HepG2 (cell line): Measurements from ENCODE around the gene CYP4F22. TPM values are rescaled to one million over a fixed set of nuclear protein-coding genes. Genes with fewer than 3 reads are reported as not detected.

Source experiments
- ATAC-seq: fragments of 200-7000 bp; cut with Tn5 transposase; 3 replicates; pipeline ENCODE4 v1.9.1; 2020; ENCODE audit warnings: mild to moderate bottlenecking, moderate library complexity
- BruUV-seq: library from RNA; stranded (reverse); fragments of 400-500 nt; replicated peaks from 2 replicates; lab custom pipeline; 2021; lab: Mats Ljungman, UMichigan
- CTCF ChIA-PET: fragments of 300-600 bp; formaldehyde crosslinking; extraction: SDS; loops from one replicate; lab custom pipeline; 2021; ENCODE audit warnings: low total read pairs, inconsistent platforms, low intra/inter-chr PET ratio; lab: Yijun Ruan, JAX
- POLR2A ChIA-PET: fragments of 350-600 bp; sonication (Branson Sonifier 250); formaldehyde crosslinking; loops from one replicate; lab custom pipeline; 2020; ENCODE audit warnings: antibody characterized with exemption, inconsistent platforms; lab: Yijun Ruan, JAX
- DNase-seq: peaks from one replicate; pipeline ENCODE4 v3.0.0-alpha.2; 2015; ENCODE audit warnings: low spot score
- FAIRE-seq: peaks from 3 replicates; lab custom pipeline; 2011; peaks lifted over from hg19 to GRCh38; lab: Jason Lieb, UNC
- H2AFZ ChIP-seq: one replicate; pipeline ENCODE4 v1.6.1; 2011; ENCODE audit warnings: low read length, inconsistent platforms
- H3K27ac ChIP-seq: fragments of 300-600 bp; 3 replicates; pipeline ENCODE4 v1.8.0; 2011; ENCODE audit warnings: mixed run types, mild to moderate bottlenecking, mixed read lengths, low read length, inconsistent platforms; ENCODE audit not compliant: insufficient read depth; ENCODE audit errors: extremely low read length
- H3K27me3 ChIP-seq, 2 experiments: fragments of 200-600 bp in 1 of 2; 2 replicates in 1 of 2; 3 replicates in 1 of 2; pipeline versions ENCODE4 v1.6.0 to v1.8.0; 2011; ENCODE audit warnings: low read length in 2 of 2, mild to moderate bottlenecking in 2 of 2, moderate library complexity in 2 of 2, inconsistent platforms in 1 of 2; ENCODE audit not compliant: insufficient read depth in 2 of 2, control insufficient read depth in 1 of 2
- H3K36me3 ChIP-seq, 2 experiments: fragments of 200-600 bp in 1 of 2; replicated peaks in 1 of 2; 2 replicates in 1 of 2; 3 replicates in 1 of 2; pipeline versions ENCODE4 v1.5.1 to v1.8.0; 2011; ENCODE audit warnings: low read length in 2 of 2, inconsistent platforms in 1 of 2; ENCODE audit not compliant: insufficient read depth in 2 of 2, control insufficient read depth in 1 of 2
- H3K4me1 ChIP-seq: 2 replicates; pipeline ENCODE4 v1.5.1; 2012; ENCODE audit warnings: low read length, inconsistent platforms; ENCODE audit not compliant: insufficient read depth
- H3K4me2 ChIP-seq: 2 replicates; pipeline ENCODE4 v1.6.0; 2011; ENCODE audit warnings: low read depth, low read length, inconsistent platforms
- H3K4me3 ChIP-seq, 3 experiments: fragments of 200-600 bp in 1 of 3; sonication (generic), shearing (Covaris generic) in 1 of 3; replicated peaks in 1 of 3; 2 replicates each; pipeline ENCODE4 v1.5.1; 2011 to 2016; ENCODE audit warnings: low read length in 3 of 3, inconsistent platforms in 2 of 3, low read depth in 2 of 3, mild to moderate bottlenecking in 2 of 3, control low read depth in 1 of 3, mixed read lengths in 1 of 3; ENCODE audit not compliant: insufficient read depth in 1 of 3
- H3K79me2 ChIP-seq: one replicate; pipeline ENCODE4 v1.6.1; 2011; ENCODE audit warnings: low read length, inconsistent platforms; ENCODE audit not compliant: insufficient read depth
- H3K9ac ChIP-seq: 2 replicates; pipeline ENCODE4 v1.6.0; 2011; ENCODE audit warnings: mild to moderate bottlenecking, low read depth, low read length, inconsistent platforms; ENCODE audit not compliant: insufficient read depth
- H3K9me3 ChIP-seq: 2 replicates; pipeline ENCODE4 v1.5.1; 2012; ENCODE audit warnings: mild to moderate bottlenecking, low read length
- H4K20me1 ChIP-seq: 2 replicates; pipeline ENCODE4 v1.6.0; 2011; ENCODE audit warnings: inconsistent platforms, mild to moderate bottlenecking, low read length, moderate library complexity; ENCODE audit not compliant: insufficient read depth
- POLR2G ChIP-seq: fragments of 200-400 bp; formaldehyde crosslinking; IDR thresholded peaks from 2 replicates; pipeline ENCODE4 v1.6.1; 2018; ENCODE audit warnings: mild to moderate bottlenecking, low read depth, low read length, moderate library complexity
- ZNF335 ChIP-seq: sonication (generic); formaldehyde crosslinking; IDR thresholded peaks from 2 replicates; pipeline ENCODE4 v1.4.0; 2020; ENCODE audit warnings: missing genetic modification reagents
- WGBS: methylation state at CpG from one replicate; pipeline ENCODE4 v1.1.6; 2017; ENCODE audit warnings: low lambda C conversion rate; 5-methylcytosine and 5-hydroxymethylcytosine counted together
- in situ Hi-C: cut with HindIII; loops from 2 replicates; pipeline ENCODE4 v1.10.0; 2017; ENCODE audit warnings: low pct_unique_long_range_greater_than_20kb; ENCODE audit not compliant: extremely low pct_ligation_motif_present
- intact Hi-C: fragments of 100-400 bp; cut with micrococcal nuclease; formaldehyde crosslinking; loops from one replicate; pipeline ENCODE4 v1.10.0; 2022; ENCODE audit not compliant: unreplicated experiment
- polyA plus RNA-seq, 8 experiments: library from polyadenylated mRNA; depleted of rRNA in 3 of 8; stranded (reverse) in 7 of 8; unstranded in 1 of 8; fragments of >200 nt; fragmentation: Illumina TruSeq in 4 of 8; extraction: Trizol in 4 of 8; gene quantifications; 2 replicates each; pipeline versions ENCODE4 v1.2.1 to v1.2.3, GENCODE V29; 2011 to 2016; ENCODE audit warnings: low read depth in 4 of 8, missing spikeins in 1 of 8, mixed read lengths in 1 of 8; ENCODE audit not compliant: insufficient read depth in 1 of 8
- total RNA-seq, 5 experiments: library from RNA; depleted of rRNA; stranded (reverse); fragments of >200 nt; fragmentation: Illumina TruSeq; extraction: Trizol; gene quantifications; 2 replicates each; pipeline ENCODE4 v1.2.3, GENCODE V29; 2016; ENCODE audit warnings: low read depth in 1 of 5
- TF ChIP-seq, protein P1 (sequence below): sonication (generic); formaldehyde crosslinking; IDR thresholded peaks from 2 replicates; pipeline ENCODE4 v1.8.1; 2023; ENCODE audit warnings: mild to moderate bottlenecking, missing genetic modification reagents
- TF ChIP-seq, protein P2 (sequence below): sonication (generic); formaldehyde crosslinking; IDR thresholded peaks from 2 replicates; pipeline ENCODE4 v1.5.0; 2020; ENCODE audit warnings: missing genetic modification reagents
- TF ChIP-seq, protein P3 (sequence below): sonication (generic); formaldehyde crosslinking; IDR thresholded peaks from 2 replicates; pipeline ENCODE4 v1.4.0; 2020; ENCODE audit warnings: missing genetic modification reagents

CYP4F22 gene
- total and polyA plus RNA-seq, 2 of the 13 experiments (the other 11 are each of a cell fraction or from before 2014, with no cell fraction given) = 0.05 TPM; not detected in 1

DNA sequence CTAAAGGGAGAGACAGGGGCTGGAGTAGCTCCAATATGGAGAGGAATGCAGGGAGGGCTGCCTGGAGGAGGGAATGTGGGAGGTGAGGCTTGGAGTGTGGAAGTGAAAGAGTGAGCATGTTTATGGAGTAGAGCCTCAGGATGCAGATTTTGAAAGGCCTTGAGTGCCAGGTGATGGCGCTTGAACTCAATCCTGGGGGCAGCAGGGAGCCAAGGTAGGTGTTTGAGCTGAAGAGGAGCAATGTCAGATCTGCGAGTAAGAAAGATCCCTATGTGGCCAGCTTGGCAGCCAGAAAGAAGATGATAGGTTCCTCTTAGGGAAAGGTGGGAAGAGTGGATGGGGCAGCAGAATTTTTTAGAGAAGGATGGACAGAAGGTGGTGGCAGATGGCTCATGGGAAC is 40.3 kb downstream of the CYP4F22 start:
- no peak overlapping the region for H3K27ac ChIP-seq
- in situ Hi-C loops = no loop called here

More for the DNA sequence above, 40.3 kb downstream of the CYP4F22 start:
- Histone ChIP-seq H4K20me1 (no peaks in the 10 kb centered on the region), H3K36me3 (no peaks in the 10 kb centered on the region), H2AFZ (no peak overlapping the region), H3K4me1 (peaks cover 21% of the 10 kb centered on the region), H3K79me2 (no peaks in the 10 kb centered on the region), H3K4me3 (no peak overlapping the region)
- POLR2A ChIA-PET = no interaction called here
- no peak for ATAC-seq
- TF ChIP-seq ZNF335 (CRISPR knock-in tag) (no peak), POLR2G (no peak)
- TF ChIP-seq, protein P1, sequence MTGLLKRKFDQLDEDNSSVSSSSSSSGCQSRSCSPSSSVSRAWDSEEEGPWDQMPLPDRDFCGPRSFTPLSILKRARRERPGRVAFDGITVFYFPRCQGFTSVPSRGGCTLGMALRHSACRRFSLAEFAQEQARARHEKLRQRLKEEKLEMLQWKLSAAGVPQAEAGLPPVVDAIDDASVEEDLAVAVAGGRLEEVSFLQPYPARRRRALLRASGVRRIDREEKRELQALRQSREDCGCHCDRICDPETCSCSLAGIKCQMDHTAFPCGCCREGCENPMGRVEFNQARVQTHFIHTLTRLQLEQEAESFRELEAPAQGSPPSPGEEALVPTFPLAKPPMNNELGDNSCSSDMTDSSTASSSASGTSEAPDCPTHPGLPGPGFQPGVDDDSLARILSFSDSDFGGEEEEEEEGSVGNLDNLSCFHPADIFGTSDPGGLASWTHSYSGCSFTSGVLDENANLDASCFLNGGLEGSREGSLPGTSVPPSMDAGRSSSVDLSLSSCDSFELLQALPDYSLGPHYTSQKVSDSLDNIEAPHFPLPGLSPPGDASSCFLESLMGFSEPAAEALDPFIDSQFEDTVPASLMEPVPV (CRISPR knock-in tag) = no peak
- TF ChIP-seq, protein P2, sequence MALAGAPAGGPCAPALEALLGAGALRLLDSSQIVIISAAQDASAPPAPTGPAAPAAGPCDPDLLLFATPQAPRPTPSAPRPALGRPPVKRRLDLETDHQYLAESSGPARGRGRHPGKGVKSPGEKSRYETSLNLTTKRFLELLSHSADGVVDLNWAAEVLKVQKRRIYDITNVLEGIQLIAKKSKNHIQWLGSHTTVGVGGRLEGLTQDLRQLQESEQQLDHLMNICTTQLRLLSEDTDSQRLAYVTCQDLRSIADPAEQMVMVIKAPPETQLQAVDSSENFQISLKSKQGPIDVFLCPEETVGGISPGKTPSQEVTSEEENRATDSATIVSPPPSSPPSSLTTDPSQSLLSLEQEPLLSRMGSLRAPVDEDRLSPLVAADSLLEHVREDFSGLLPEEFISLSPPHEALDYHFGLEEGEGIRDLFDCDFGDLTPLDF = no peak
- TF ChIP-seq, protein P3, sequence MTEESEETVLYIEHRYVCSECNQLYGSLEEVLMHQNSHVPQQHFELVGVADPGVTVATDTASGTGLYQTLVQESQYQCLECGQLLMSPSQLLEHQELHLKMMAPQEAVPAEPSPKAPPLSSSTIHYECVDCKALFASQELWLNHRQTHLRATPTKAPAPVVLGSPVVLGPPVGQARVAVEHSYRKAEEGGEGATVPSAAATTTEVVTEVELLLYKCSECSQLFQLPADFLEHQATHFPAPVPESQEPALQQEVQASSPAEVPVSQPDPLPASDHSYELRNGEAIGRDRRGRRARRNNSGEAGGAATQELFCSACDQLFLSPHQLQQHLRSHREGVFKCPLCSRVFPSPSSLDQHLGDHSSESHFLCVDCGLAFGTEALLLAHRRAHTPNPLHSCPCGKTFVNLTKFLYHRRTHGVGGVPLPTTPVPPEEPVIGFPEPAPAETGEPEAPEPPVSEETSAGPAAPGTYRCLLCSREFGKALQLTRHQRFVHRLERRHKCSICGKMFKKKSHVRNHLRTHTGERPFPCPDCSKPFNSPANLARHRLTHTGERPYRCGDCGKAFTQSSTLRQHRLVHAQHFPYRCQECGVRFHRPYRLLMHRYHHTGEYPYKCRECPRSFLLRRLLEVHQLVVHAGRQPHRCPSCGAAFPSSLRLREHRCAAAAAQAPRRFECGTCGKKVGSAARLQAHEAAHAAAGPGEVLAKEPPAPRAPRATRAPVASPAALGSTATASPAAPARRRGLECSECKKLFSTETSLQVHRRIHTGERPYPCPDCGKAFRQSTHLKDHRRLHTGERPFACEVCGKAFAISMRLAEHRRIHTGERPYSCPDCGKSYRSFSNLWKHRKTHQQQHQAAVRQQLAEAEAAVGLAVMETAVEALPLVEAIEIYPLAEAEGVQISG (CRISPR knock-in tag) = no peak
- TF ChIP-seq, all 625 proteins: peak for 0
- Histone ChIP-seq H3K9me3 (no peaks in the 10 kb centered on the region), H3K4me2 (no peak overlapping the region), H3K27me3 (no peaks in the 10 kb centered on the region), H3K9ac (no peak overlapping the region)
- 41% methylated on average over 2 of the region's 2 CpGs for WGBS
- CTCF ChIA-PET = no interaction called here
- FAIRE-seq (no peak), DNase-seq (no peak)
- no TSS peak for BruUV-seq
- intact Hi-C loops = no loop called here
